ENCODE results near the gene ARFGEF2.

GRCh38 chr20:48938670-48939069, 17.2 kb downstream of the ARFGEF2 start:
- TF ChIP-seq CTCF (IDR thresholded peaks at IDR 0.05; ENCODE audit: borderline replicate concordance, extremely low read depth, low read length, poor library complexity, severe bottlenecking) (no peak), EZH2 (IDR thresholded peaks at IDR 0.05; ENCODE audit: borderline replicate concordance, low read depth, low read length, severe bottlenecking) (no peak)
